Endothelial cell of umbilical vein (primary cell): ENCODE data around the gene FGD6. TPM values are rescaled to one million over a fixed set of nuclear protein-coding genes. Genes with fewer than 3 reads are reported as not detected.

Source experiments
- BruUV-seq: library from RNA; stranded (reverse); fragments of 400-500 nt; replicated peaks from 2 replicates; lab custom pipeline; 2021; lab: Mats Ljungman, UMichigan
- CTCF ChIA-PET: fragments of 300-600, 350-600 bp; sonication (Branson Sonifier 250); formaldehyde crosslinking; loops from one replicate; lab custom pipeline; 2021; ENCODE audit warnings: antibody characterized with exemption, inconsistent platforms; lab: Charles Lee
- POLR2A ChIA-PET: fragments of 300-600, 350-600 bp; sonication (Branson Sonifier 250); formaldehyde crosslinking; loops from one replicate; lab custom pipeline; 2021; ENCODE audit warnings: antibody characterized with exemption, inconsistent platforms; lab: Charles Lee
- DNase-seq: peaks from one replicate; pipeline ENCODE4 v3.0.0-alpha.2; 2011; ENCODE audit warnings: low read depth, low spot score
- FAIRE-seq: peaks from 2 replicates; lab custom pipeline; 2011; peaks lifted over from hg19 to GRCh38; lab: Jason Lieb, UNC
- H2AFZ ChIP-seq: 2 replicates; pipeline ENCODE4 v1.6.0; 2012; ENCODE audit warnings: low read depth, low read length, control low read depth, inconsistent platforms
- H3K27ac ChIP-seq: 2 replicates; pipeline ENCODE4 v1.5.1; 2011; ENCODE audit warnings: low read depth, mild to moderate bottlenecking, control low read depth, low read length, moderate library complexity; ENCODE audit not compliant: insufficient read depth
- H3K27me3 ChIP-seq, 2 experiments: 2 replicates each; pipeline versions ENCODE4 v1.6.0 to v1.6.1; 2011; ENCODE audit warnings: low read length in 2 of 2, mixed read lengths in 1 of 2; ENCODE audit not compliant: control insufficient read depth in 2 of 2, insufficient read depth in 2 of 2
- H3K36me3 ChIP-seq, 2 experiments: 2 replicates in 1 of 2; 3 replicates in 1 of 2; pipeline ENCODE4 v1.5.1; 2011; ENCODE audit warnings: low read length in 2 of 2, mild to moderate bottlenecking in 1 of 2, moderate library complexity in 1 of 2; ENCODE audit not compliant: control insufficient read depth in 2 of 2, insufficient read depth in 2 of 2; ENCODE audit errors: extremely low read depth in 1 of 2
- H3K4me1 ChIP-seq: 3 replicates; pipeline ENCODE4 v1.5.1; 2011; ENCODE audit warnings: mild to moderate bottlenecking, low read length; ENCODE audit not compliant: control insufficient read depth, insufficient read depth; ENCODE audit errors: extremely low read depth
- H3K4me2 ChIP-seq: 2 replicates; pipeline ENCODE4 v1.6.1; 2011; ENCODE audit warnings: low read length, control low read depth, mixed read lengths; ENCODE audit not compliant: insufficient read depth
- H3K4me3 ChIP-seq, 3 experiments: fragments of 200-600 bp in 1 of 3; sonication (generic), shearing (Covaris generic) in 1 of 3; replicated peaks in 1 of 3; 2 replicates each; pipeline ENCODE4 v1.5.1; 2011 to 2016; ENCODE audit warnings: control low read depth in 3 of 3, low read length in 3 of 3, mild to moderate bottlenecking in 2 of 3, inconsistent platforms in 1 of 3, low read depth in 1 of 3, moderate library complexity in 1 of 3; ENCODE audit not compliant: insufficient read depth in 1 of 3
- H3K79me2 ChIP-seq: 2 replicates; pipeline ENCODE4 v1.6.0; 2012; ENCODE audit warnings: low read length, inconsistent platforms; ENCODE audit not compliant: control insufficient read depth, insufficient read depth
- H3K9ac ChIP-seq: replicated peaks from 2 replicates; pipeline ENCODE3; 2011; ENCODE audit warnings: low read length, control low read depth; ENCODE audit not compliant: insufficient read depth; ENCODE audit errors: extremely low read depth
- H3K9me1 ChIP-seq: replicated peaks from 3 replicates; pipeline ENCODE4 v1.6.0; 2011; ENCODE audit warnings: mild to moderate bottlenecking, low read length; ENCODE audit not compliant: control insufficient read depth, insufficient read depth; ENCODE audit errors: extremely low read depth
- H3K9me3 ChIP-seq: replicated peaks from 2 replicates; pipeline ENCODE4 v1.5.1; 2012; ENCODE audit warnings: low read length, inconsistent platforms; ENCODE audit not compliant: control insufficient read depth, insufficient read depth
- H4K20me1 ChIP-seq: replicated peaks from 2 replicates; pipeline ENCODE3; 2011; ENCODE audit warnings: mild to moderate bottlenecking, low read length; ENCODE audit not compliant: control insufficient read depth, insufficient read depth; ENCODE audit errors: extremely low read depth
- CTCF ChIP-seq, 2 donors: IDR thresholded peaks; 1 replicate in 1 of 2; 2 replicates in 1 of 2; pipeline ENCODE4 v1.5.1; 2011; ENCODE audit warnings: low read length in 2 of 2, mild to moderate bottlenecking in 2 of 2, moderate library complexity in 2 of 2, control low read depth in 1 of 2, inconsistent platforms in 1 of 2, low read depth in 1 of 2; ENCODE audit not compliant: insufficient read depth in 1 of 2; ENCODE audit errors: extremely low read depth in 1 of 2
- EZH2 ChIP-seq: IDR thresholded peaks from 2 replicates; pipeline ENCODE4 v1.6.1; 2012; ENCODE audit warnings: borderline replicate concordance, low read depth, mild to moderate bottlenecking, moderate library complexity, low read length, inconsistent platforms; ENCODE audit not compliant: severe bottlenecking
- FOS ChIP-seq: IDR thresholded peaks from 2 replicates; pipeline ENCODE4 v1.6.1; 2011; ENCODE audit warnings: mild to moderate bottlenecking, low read length, moderate library complexity, borderline replicate concordance; ENCODE audit not compliant: insufficient read depth
- GATA2 ChIP-seq: IDR thresholded peaks from 2 replicates; pipeline ENCODE4 v1.7.0; 2011; ENCODE audit warnings: low read depth, mild to moderate bottlenecking, moderate library complexity, mixed read lengths, low read length; ENCODE audit not compliant: insufficient read length, insufficient read depth
- MAX ChIP-seq: IDR thresholded peaks from 2 replicates; pipeline ENCODE4 v1.6.1; 2011; ENCODE audit not compliant: insufficient read depth, insufficient read length
- POLR2A ChIP-seq: IDR thresholded peaks from 2 replicates; pipeline ENCODE4 v1.6.1; 2012; ENCODE audit warnings: low read depth, mild to moderate bottlenecking, control low read depth, low read length
- POLR2AphosphoS5 ChIP-seq: IDR thresholded peaks from 2 replicates; pipeline ENCODE4 v1.6.1; 2012; ENCODE audit warnings: low read depth, mild to moderate bottlenecking, control low read depth, low read length, moderate library complexity; ENCODE audit not compliant: insufficient read depth
- dilution Hi-C: fragments of 300-500 bp; cut with MboI; formaldehyde crosslinking; loops from one replicate; pipeline ENCODE4 v1.15.0; 2019; ENCODE audit warnings: low sequenced_read_pairs; ENCODE audit not compliant: extremely low pct_ligation_motif_present
- intact Hi-C: fragments of 100-400 bp; cut with micrococcal nuclease; formaldehyde crosslinking; loops from one replicate; pipeline ENCODE4 v1.10.0; 2022
- polyA plus RNA-seq, 4 experiments: library from polyadenylated mRNA; depleted of rRNA in 3 of 4; stranded (reverse) in 3 of 4; unstranded in 1 of 4; fragments of >200 nt; gene quantifications; 2 replicates each; pipeline versions ENCODE4 v1.2.1 to v1.2.3, GENCODE V29; 2011 to 2012; ENCODE audit warnings: missing spikeins in 1 of 4
- total RNA-seq: library from RNA; stranded (reverse); gene quantifications from 2 replicates; pipeline ENCODE4 v1.2.3, GENCODE V29; 2021

The FGD6 gene
- total and polyA plus RNA-seq, 2 donors (not counting 3 experiments of a cell fraction or from before 2014, with no cell fraction given) = 5.9 to 14.0 TPM

- Histone ChIP-seq H3K4me2 (no peak overlapping the region), H3K9me3 (no peaks in the 10 kb centered on the region), H3K79me2 (peaks cover 50% of the 10 kb centered on the region), H3K4me1 (peaks cover 3% of the 10 kb centered on the region), H3K9ac (no peak overlapping the region), H3K27ac (no peak overlapping the region), H2AFZ (no peak overlapping the region), H4K20me1 (peaks cover 3% of the 10 kb centered on the region), H3K27me3 (no peaks in the 10 kb centered on the region), H3K36me3 (peaks cover 2 to 7% of the 10 kb centered on the region in 2 experiments), H3K4me3 (no peak overlapping the region), H3K9me1 (peaks cover 2% of the 10 kb centered on the region)
- CTCF ChIA-PET = interaction anchor here (1.9 kb wide), 1 partner anchor 10 kb away, joined by 9 read pairs; no protein-coding TSS in a partner anchor
- intact Hi-C loops (no loop called here), dilution Hi-C loops (no loop called here)
- BruUV-seq = no TSS peak
- no peak for FAIRE-seq
- no peak for DNase-seq
- TF ChIP-seq CTCF (IDR thresholded peaks at IDR 0.05; ENCODE audit: extremely low read depth in 1 of 2, insufficient read depth in 1 of 2, low read depth in 1 of 2, low read length in 2 of 2) = no peak
- TF ChIP-seq FOS = no peak
- no peak for TF ChIP-seq POLR2AphosphoS5
- TF ChIP-seq EZH2 = no peak
- no peak for TF ChIP-seq MAX
- POLR2A ChIA-PET = no interaction called here
These were observed 30.8 kb upstream of the FGD6 start for GRCh38 chr12:95248095-95248494.

- Histone ChIP-seq H3K9ac (no peak overlapping the region), H3K9me3 (no peaks in the 10 kb centered on the region), H3K79me2 (peaks cover 56% of the 10 kb centered on the region), H4K20me1 (peaks cover 3% of the 10 kb centered on the region), H3K36me3 (peaks cover 0 to 2% of the 10 kb centered on the region in 2 experiments), H3K27ac (no peak overlapping the region), H3K4me2 (no peak overlapping the region), H3K27me3 (no peaks in the 10 kb centered on the region), H2AFZ (no peak overlapping the region), H3K9me1 (peaks cover 2% of the 10 kb centered on the region), H3K4me3 (no peak overlapping the region), H3K4me1 (peaks cover 3% of the 10 kb centered on the region)
- DNase-seq = no peak
- TF ChIP-seq POLR2AphosphoS5 (no peak), CTCF (IDR thresholded peaks at IDR 0.05; ENCODE audit: extremely low read depth in 1 of 2, insufficient read depth in 1 of 2, low read depth in 1 of 2, low read length in 2 of 2) (no peak), GATA2 (no peak), EZH2 (no peak), POLR2A (no peak)
- dilution Hi-C loops = no loop called here
- FAIRE-seq = no peak
- ChIA-PET POLR2A (no interaction called here), CTCF (no interaction called here)
- intact Hi-C loops = no loop called here
- no TSS peak for BruUV-seq
These were observed 27.1 kb upstream of the FGD6 start for GRCh38 chr12:95244350-95244749.
